Tibial artery (tissue), 4 donors: ENCODE data around the gene CREB1.

Experiments used
- DNase-seq, 2 donors: peaks; one replicate each; pipeline ENCODE4 v3.0.0-alpha.2; 2019
- H3K27ac ChIP-seq, 2 donors: fragments of 200-600 bp; sonication (generic) in 1 of 2; 1 replicate in 1 of 2; 2 replicates in 1 of 2; pipeline ENCODE4 v1.5.1; 2018 to 2019; ENCODE audit warnings: mild to moderate bottlenecking in 1 of 2
- H3K27me3 ChIP-seq, 2 donors: fragments of 200-600 bp; sonication (generic) in 1 of 2; one replicate each; pipeline versions ENCODE4 v1.5.1 to v1.6.0; 2016 to 2019
- H3K36me3 ChIP-seq, 3 donors: fragments of 200-600 bp; sonication (generic) in 2 of 3; one replicate each; pipeline ENCODE4 v1.5.1; 2016 to 2019; ENCODE audit warnings: mild to moderate bottlenecking in 2 of 3
- H3K4me1 ChIP-seq, 4 donors: fragments of 200-600 bp; sonication (generic) in 2 of 4; 1 replicate in 3 of 4; 2 replicates in 1 of 4; pipeline ENCODE4 v1.5.1; 2016 to 2019
- H3K4me3 ChIP-seq, 2 donors: fragments of 200-600 bp; sonication (generic) in 1 of 2; 1 replicate in 1 of 2; 2 replicates in 1 of 2; pipeline ENCODE4 v1.5.1; 2018 to 2019; ENCODE audit warnings: mild to moderate bottlenecking in 2 of 2
- H3K9me3 ChIP-seq, 3 donors: fragments of 200-600 bp; sonication (generic) in 1 of 3; one replicate each; pipeline ENCODE4 v1.5.1; 2016 to 2019
- intact Hi-C: fragments of 100-400 bp; cut with DNase I; formaldehyde crosslinking; loops from one replicate; pipeline ENCODE4 v1.15.0; 2023; ENCODE audit warnings: low total_unique reads
- TF ChIP-seq, protein P1 (sequence below), 2 experiments: fragments of 200-600 bp in 1 of 2; fragments of 450-650 bp in 1 of 2; IDR thresholded peaks; one replicate each; pipeline ENCODE4 v1.5.1; 2017 to 2019; ENCODE audit warnings: antibody characterized with exemption in 2 of 2, mild to moderate bottlenecking in 1 of 2, moderate library complexity in 1 of 2

CREB1 gene

DNA sequence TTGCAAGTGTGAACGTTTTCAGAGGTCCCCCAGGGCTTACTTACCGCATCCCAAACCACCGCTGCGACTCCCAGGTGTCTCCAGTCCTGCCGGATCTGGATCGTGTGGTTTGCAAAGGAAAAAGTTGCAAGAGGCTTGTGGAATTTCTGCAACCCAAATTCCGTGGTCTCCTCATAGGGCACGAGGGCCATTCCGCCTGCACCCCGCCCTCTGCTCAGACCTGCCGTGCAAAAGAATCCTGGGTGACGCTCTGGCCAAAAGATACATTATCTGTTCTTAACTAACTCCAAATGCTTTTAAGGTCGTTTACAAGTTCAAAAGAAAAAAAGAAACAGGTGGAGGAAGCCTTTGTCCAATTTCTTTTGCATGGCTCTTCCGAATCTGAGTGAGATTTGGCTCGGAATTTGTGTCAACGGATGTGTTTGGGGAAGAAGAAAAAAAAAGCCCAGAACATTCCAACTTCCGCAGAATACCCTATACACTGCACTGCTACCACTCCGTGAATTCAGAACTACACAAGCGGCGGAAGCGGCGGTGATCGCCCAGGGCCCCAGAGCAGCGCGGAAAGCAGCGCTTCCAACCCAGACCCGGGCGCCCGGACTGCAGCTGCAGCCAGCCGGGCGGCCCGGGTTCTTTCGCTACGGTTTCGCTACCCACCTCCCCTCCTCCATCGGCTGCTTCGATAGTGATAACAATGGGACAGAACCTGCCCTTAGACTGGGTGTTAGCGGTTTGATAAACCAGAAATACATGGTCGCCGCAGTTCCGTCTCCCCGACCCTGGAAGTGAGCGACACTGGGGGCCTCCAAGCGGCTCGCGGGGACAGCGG, 94.6 kb downstream of the CREB1 start:
- Histone ChIP-seq H3K27me3 (no peaks in the 10 kb centered on the region), H3K4me3 (peak overlapping the region; percentile 87 to 98), H3K36me3 (no peaks in the 10 kb centered on the region), H3K9me3 (no peaks in the 10 kb centered on the region), H3K4me1 (peaks cover 0 to 38% (median 7%) of the 10 kb centered on the region in 4 donors), H3K27ac (peak overlapping the region; percentile 78 to 94)
- intact Hi-C loops: loop anchor here (2.0 to 10.0 kb wide), 4 partner anchors 90 to 640 kb away; partner anchors contain the start of genes CCNYL1, CREB1, FZD5 and PIKFYVE
- DNase-seq: peak; percentile 53 to 72
- TF ChIP-seq, protein P1, sequence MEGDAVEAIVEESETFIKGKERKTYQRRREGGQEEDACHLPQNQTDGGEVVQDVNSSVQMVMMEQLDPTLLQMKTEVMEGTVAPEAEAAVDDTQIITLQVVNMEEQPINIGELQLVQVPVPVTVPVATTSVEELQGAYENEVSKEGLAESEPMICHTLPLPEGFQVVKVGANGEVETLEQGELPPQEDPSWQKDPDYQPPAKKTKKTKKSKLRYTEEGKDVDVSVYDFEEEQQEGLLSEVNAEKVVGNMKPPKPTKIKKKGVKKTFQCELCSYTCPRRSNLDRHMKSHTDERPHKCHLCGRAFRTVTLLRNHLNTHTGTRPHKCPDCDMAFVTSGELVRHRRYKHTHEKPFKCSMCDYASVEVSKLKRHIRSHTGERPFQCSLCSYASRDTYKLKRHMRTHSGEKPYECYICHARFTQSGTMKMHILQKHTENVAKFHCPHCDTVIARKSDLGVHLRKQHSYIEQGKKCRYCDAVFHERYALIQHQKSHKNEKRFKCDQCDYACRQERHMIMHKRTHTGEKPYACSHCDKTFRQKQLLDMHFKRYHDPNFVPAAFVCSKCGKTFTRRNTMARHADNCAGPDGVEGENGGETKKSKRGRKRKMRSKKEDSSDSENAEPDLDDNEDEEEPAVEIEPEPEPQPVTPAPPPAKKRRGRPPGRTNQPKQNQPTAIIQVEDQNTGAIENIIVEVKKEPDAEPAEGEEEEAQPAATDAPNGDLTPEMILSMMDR (IDR thresholded peaks at IDR 0.05): no peak

DNA sequence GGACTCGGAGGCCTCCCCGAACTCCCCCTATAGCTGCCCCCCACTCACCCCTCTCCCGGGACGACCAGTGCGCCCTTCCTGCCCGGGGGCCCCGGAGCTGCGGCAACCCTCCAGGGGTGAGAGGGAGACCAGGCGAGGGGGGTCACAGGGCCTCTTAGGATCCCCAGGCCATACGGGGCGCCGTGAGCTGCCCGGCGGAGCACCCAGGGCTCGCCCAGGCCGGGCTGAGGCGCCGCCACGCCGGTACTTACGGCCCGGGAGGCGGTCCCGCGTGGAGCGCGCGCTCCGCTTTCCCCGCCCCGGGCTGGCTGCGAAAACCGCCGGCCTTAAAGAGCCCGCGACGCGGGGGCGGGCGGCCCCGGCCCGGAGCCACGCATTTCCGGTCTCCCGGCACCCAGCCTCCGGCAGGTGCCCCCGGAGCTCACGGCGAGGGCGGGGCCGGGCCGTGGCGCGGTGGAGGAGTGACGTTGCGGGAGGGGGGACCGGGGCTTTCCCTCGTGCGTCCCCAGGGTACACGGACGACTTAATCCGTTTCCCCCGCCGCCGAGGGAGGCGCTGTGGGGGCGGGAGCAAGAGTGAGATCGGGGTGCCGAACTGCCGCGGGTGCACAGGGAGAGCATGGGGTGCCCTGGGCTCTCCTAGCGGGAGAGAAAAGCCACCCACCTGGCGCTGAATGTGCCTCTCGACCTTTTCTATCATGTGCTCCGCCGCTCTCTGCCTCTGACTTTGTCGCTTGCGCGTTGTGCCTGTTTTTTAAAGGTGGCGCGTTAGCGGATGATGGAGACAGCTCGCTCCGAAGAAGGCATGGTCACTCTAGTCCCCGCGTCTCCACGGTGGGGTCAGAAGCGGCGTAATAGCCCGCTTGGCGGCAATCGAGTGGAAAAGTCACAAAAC, 95.5 kb downstream of the CREB1 start, which contains the start of gene METTL21A:
TSS of gene METTL21A (minus strand) at position 381 of the 894 bp plus-strand sequence. CDS start 1,019 bp downstream, outside the sequence.
- H3K4me1 ChIP-seq: peaks cover 0 to 38% (median 7%) of the 10 kb centered on the region in 4 donors
- no peaks in the 10 kb centered on the region for H3K36me3 ChIP-seq
- peak within 1 kb of the TSS; percentile 78 to 94 for H3K27ac ChIP-seq
- H3K9me3 ChIP-seq: no peaks in the 10 kb centered on the region
- TF ChIP-seq, protein P1 (IDR thresholded peaks at IDR 0.05): peak; percentile 35 to 44
- H3K4me3 ChIP-seq: peak within 1 kb of the TSS; percentile 87 to 98
- intact Hi-C loops: loop anchor here (2.0 to 10.0 kb wide), 4 partner anchors 90 to 640 kb away; partner anchors contain the start of genes CCNYL1, CREB1, FZD5 and PIKFYVE
- no peaks in the 10 kb centered on the region for H3K27me3 ChIP-seq
- peak; percentile 75 to 93 for DNase-seq

DNA sequence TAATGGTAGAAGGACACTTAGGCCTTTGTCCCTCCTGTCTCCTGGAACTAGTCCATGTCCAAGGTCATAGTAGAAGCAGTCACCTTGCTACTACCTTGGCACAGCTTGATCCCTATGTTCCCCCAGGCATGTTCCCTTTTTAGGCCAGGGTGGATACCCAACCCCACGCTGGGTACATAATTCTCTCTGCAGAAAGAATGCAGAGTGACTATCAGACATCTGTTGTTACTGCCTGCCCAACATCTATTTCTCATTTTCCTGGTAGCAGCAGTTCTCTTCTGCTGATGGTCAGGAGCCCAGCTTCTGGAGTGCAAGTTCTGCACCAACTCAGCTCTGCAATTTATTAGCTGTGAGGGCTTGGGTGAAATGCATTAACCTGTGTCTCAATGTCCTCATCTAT, 99.8 kb downstream of the CREB1 start:
- Histone ChIP-seq H3K4me3 (no peak overlapping the region), H3K9me3 (no peaks in the 10 kb centered on the region), H3K36me3 (no peaks in the 10 kb centered on the region), H3K4me1 (peaks cover 0 to 16% (median 4%) of the 10 kb centered on the region in 4 donors), H3K27me3 (no peaks in the 10 kb centered on the region), H3K27ac (no peak overlapping the region)
- DNase-seq: no peak
- intact Hi-C loops: loop anchor here (5.0 to 10.0 kb wide), 3 partner anchors 85 to 635 kb away; partner anchors contain the start of genes CCNYL1, CREB1 and PIKFYVE
- TF ChIP-seq, protein P1 (IDR thresholded peaks at IDR 0.05): no peak

DNA sequence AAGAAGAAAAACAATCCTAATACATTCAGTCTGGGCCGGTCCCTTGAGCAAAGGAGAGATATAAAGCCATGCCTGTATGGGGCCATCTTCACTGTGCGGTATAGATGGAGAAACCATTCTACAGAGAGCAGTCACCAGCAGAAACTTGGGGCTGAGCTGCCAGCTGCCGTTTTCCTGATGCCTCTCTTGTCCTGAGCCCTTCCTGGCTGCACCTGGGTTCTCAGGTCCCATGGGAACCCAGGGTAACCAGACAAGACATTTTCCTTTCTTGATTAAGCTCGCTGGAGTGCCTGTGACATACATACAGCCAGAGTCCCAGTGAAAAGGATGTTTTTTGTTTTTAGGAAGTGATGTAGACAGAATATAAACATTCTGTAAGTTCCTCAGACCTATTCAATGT, 100.7 kb downstream of the CREB1 start:
- Histone ChIP-seq H3K27ac (no peak overlapping the region), H3K9me3 (no peaks in the 10 kb centered on the region), H3K36me3 (no peaks in the 10 kb centered on the region), H3K4me1 (peaks cover 0 to 16% (median 4%) of the 10 kb centered on the region in 4 donors), H3K4me3 (no peak overlapping the region), H3K27me3 (no peaks in the 10 kb centered on the region)
- DNase-seq: no peak
- intact Hi-C loops: no loop called here
- TF ChIP-seq, protein P1 (IDR thresholded peaks at IDR 0.05): no peak
